Frontal cortex (tissue), 4 donors: Measurements from ENCODE around the gene TRIM49D2. TPM values are rescaled to one million over a fixed set of nuclear protein-coding genes. Genes with fewer than 3 reads are reported as not detected.
"Not testable (repeated sequence)": the region's sequence is repeated elsewhere in the genome, so short reads cannot be mapped to it uniquely, and the experiment has no call there.

ENCODE experiments used
- DNase-seq, 2 donors: peaks; one replicate each; pipeline ENCODE4 v3.0.0; 2012; ENCODE audit warnings: low spot score in 2 of 2
- FAIRE-seq: peaks from 2 replicates; lab custom pipeline; 2012; peaks lifted over from hg19 to GRCh38; lab: Jason Lieb, UNC
- small RNA-seq: library from RNA; depleted of rRNA; stranded (forward); fragments of <200 nt; gene quantifications from one replicate; pipeline ENCODE3, GENCODE V24; 2014
- total RNA-seq: library from RNA; depleted of rRNA; stranded (reverse); fragments of >200 nt; gene quantifications from one replicate; pipeline ENCODE4 v1.2.3, GENCODE V29; 2014
- donor health status: control.
- donor health status: control.
- donor health status: control.

The TRIM49D2 gene, protein sequence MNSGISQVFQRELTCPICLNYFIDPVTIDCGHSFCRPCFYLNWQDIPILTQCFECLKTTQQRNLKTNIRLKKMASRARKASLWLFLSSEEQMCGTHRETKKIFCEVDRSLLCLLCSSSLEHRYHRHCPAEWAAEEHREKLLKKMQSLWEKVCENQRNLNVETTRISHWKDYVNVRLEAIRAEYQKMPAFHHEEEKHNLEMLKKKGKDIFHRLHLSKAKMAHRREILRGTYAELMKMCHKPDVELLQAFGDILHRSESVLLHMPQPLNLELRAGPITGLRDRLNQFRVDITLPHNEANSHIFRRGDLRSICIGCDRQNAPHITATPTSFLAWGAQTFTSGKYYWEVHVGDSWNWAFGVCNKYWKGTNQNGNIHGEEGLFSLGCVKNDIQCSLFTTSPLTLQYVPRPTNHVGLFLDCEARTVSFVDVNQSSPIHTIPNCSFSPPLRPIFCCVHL
- not detected for total RNA-seq

DNA sequence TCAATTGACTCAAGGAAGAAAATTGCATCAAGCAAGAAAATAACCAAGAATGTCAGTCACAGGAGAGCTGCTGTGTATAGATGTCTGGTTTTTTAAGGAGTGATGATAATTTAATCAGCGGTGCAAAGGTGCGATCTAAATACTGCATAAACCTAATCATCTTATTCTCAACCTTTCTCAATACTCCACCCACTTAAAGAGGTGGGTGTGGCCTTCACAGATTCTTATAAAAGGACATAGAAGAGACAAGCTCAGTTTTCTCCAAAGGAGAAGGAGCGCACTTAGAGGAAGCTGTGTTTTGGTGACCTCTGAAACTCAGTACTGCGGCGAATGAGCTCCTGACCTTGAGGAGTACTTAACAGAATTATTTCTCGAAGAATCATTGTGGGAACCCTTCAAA, at the start of gene TRIM49D2:
Gene TRIM49D2 (plus strand): TSS at position 301 of the 400 bp plus-strand sequence. CDS start 2,698 bp downstream, outside the sequence.
- not testable (repeated sequence) for FAIRE-seq, DNase-seq

DNA sequence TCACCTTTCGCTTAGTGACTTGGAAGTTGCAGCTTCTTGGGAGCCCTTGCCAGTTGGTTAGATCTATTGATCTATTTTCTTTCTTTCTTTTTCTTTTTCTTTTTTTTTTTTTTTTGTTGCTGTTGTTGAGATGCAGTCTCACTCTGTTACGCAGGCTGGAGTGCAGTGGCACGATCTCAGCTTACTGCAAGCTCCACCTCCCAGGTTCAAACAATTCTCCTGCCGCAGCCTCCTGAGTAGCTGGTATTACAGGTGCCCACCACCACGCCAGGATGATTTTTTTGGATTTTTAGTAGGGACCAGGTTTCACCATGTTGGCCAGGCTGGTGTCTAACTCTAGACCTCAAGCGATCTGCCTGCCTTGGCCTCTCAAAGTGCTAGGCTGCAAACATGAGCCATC, 46.4 kb upstream of the TRIM49D2 start:
- DNase-seq, FAIRE-seq: not testable (repeated sequence)

DNA sequence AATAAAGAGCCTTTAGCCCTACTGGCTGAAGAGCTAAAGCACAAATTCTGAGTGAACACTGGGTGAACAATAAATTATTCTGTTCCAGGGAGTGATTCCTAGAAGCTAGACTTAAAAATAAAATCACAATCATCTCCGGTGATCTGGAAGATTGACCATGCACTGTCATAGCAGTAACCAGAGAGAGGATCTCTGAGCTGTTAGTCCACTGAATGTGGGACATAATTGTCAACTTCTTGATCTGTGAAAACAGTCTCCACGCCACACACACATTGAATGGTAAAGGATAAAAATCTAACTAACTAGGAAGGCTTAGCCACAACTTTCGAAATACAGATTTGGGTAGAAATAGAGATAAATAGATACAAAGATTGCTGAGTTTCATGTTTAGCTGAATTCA, 30.6 kb upstream of the TRIM49D2 start:
- DNase-seq = not testable (repeated sequence)
- FAIRE-seq = peak; percentile 65

DNA sequence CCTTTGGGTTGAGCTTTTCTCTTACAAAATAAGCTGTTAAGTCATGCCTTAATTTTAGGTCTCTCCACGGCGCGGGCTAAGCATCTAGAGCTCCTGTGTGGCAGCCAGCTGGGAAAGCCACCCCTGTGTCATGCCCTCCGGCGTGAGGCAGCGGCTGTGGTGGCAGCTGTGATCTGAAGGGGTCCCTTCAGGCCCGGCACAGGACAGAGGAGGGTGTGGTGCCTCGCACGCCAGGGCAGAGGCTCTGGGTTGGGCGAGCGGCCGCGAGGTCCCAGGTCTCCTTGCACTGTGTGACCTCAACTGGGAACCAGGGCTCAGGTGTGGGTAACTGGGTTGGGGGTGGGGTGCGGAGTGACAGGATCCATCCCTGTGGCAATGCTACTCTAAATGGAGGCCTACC, 23.1 kb upstream of the TRIM49D2 start:
- not testable (repeated sequence) for FAIRE-seq, DNase-seq

DNA sequence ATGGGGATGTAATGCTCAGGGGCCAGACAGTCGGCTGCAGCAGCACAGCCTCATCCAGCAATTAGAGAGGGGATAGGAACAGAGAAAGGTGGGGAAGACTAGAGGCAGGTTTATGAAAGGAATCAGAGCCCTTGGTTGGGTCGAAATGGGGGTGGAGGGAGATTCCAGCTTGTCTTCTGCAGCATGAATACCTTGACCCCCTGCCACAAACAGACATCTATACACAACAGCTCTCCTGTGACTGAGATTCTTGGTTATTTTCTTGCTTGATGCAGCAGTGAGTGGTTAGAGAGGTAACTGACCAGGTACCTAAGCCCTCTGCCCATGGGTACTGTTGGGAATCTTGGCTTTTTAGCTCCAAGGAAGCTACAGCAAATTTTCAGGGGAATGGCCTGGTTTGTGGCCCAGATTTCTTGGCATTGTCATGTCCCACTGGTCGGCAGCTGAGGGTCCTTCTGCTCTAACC, 1.6 kb upstream of the TRIM49D2 start, which contains the start of gene TRIM49D1:
Gene TRIM49D1 (minus strand): TSS at position 51 of the 466 bp plus-strand sequence. CDS start 4,535 bp downstream, outside the sequence.
- DNase-seq = no peak
- no peak for FAIRE-seq

DNA sequence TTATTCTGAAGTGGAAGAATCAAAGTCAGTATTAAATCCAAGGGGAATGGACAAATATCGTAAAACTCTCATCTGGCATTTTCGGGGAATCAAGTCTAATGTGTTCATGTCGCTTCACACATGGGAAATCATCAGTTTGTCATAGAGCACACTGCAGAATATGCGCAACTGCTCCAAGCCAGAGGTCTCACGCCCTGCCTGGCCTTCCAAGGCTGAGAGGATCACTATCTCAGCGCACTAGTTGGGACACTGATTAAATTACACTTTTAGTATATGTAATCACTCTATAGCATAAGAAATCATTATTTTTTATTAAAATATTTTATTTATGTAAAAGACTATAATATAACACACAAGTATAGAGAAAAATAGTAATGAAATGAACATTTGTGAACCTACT, 37.0 kb downstream of the TRIM49D2 start:
- not testable (repeated sequence) for FAIRE-seq, DNase-seq

DNA sequence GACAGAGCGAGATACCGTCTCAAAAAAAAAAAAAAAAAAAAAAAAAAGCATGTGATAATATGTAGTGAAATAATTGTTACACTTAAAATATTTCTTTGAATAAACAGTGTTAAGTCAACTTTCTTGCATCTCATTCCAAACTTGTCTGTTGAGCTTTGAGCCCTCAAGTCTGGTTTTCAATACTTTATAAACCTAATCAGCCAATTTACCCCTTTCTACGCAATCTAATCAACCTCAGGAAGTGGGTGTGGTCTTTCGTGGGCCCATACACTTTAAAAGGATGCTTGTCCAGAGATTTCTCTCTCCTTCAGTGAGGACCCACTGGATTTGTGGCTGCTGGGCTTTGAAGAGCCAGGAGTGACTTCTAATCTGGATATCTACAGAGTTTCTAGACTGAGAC, 41.9 kb downstream of the TRIM49D2 start, which contains the start of gene TRIM64:
Gene TRIM64 (plus strand): TSS at position 301 of the 400 bp plus-strand sequence. CDS start 2,467 bp downstream, outside the sequence.
- not testable (repeated sequence) for FAIRE-seq, DNase-seq

Small RNA genes within 50 kb of the gene (small RNA-seq; reads per million reads assigned to genes)
- gene AP004607.1 = not detected

Other genes starting within 250 kb of the TRIM49D2 start
- 0.41 TPM for gene TRIM77, start 213.8 kb upstream of the TRIM49D2 start, total RNA-seq
- under 0.01 TPM for gene TRIM49, start 115.5 kb upstream of the TRIM49D2 start, total RNA-seq
- not detected for gene TRIM64B, start 45.6 kb upstream of the TRIM49D2 start, total RNA-seq
- gene TRIM49D1, start 1.8 kb upstream of the TRIM49D2 start, total RNA-seq = not detected
- gene TRIM64, start 42.0 kb downstream of the TRIM49D2 start, total RNA-seq = not detected
- gene TRIM49C, start 107.0 kb downstream of the TRIM49D2 start, total RNA-seq = 0.41 TPM
- not detected for gene UBTFL1, start 161.9 kb downstream of the TRIM49D2 start, total RNA-seq
- gene NAALAD2, start 210.6 kb downstream of the TRIM49D2 start, total RNA-seq = 6.9 TPM